SK-N-SH treated with all-trans-retinoic acid at 6 μM for 48 hours (cell line): ENCODE measurements around the gene CDH4.

Source experiments
- ATAC-seq: fragments of 200-7000 bp; cut with Tn5 transposase; 3 replicates; pipeline ENCODE4 v1.9.1; 2020; ENCODE audit warnings: mild to moderate bottlenecking, moderate library complexity
- ARNTL ChIP-seq: fragments of 450-650 bp; formaldehyde crosslinking; IDR thresholded peaks from 2 replicates; pipeline ENCODE4 v1.5.0; 2020; ENCODE audit warnings: low read depth, mild to moderate bottlenecking, moderate library complexity, borderline replicate concordance
- BACH2 ChIP-seq: fragments of 250-450 bp; sonication (Bioruptor Pico); IDR thresholded peaks from 2 replicates; pipeline ENCODE4 v1.9.0; 2021; ENCODE audit warnings: mild to moderate bottlenecking, borderline replicate concordance
- CSDC2 ChIP-seq: fragments of 250-450 bp; sonication (Bioruptor Pico); IDR thresholded peaks from 2 replicates; pipeline ENCODE4 v1.5.0; 2020; ENCODE audit warnings: mild to moderate bottlenecking, moderate library complexity
- ESRRG ChIP-seq: fragments of 250-450 bp; sonication (Bioruptor Pico); IDR thresholded peaks from 2 replicates; pipeline ENCODE4 v1.6.1; 2021; ENCODE audit warnings: mild to moderate bottlenecking
- GLIS3 ChIP-seq: fragments of 250-450 bp; sonication (Bioruptor Pico); IDR thresholded peaks from 2 replicates; pipeline ENCODE4 v1.5.0; 2020; ENCODE audit warnings: mild to moderate bottlenecking, moderate library complexity
- OSR1 ChIP-seq: fragments of 250-450 bp; sonication (Bioruptor Pico); IDR thresholded peaks from 2 replicates; pipeline ENCODE4 v1.8.0; 2022; ENCODE audit warnings: moderate library complexity, mild to moderate bottlenecking, inconsistent platforms
- PPARA ChIP-seq: fragments of 250-450 bp; sonication (Bioruptor Pico); IDR thresholded peaks from 2 replicates; pipeline ENCODE4 v1.5.0; 2020; ENCODE audit warnings: mild to moderate bottlenecking, borderline replicate concordance
- RARB ChIP-seq: fragments of 250-450 bp; sonication (Bioruptor Pico); IDR thresholded peaks from 2 replicates; pipeline ENCODE4 v1.8.0; 2021; ENCODE audit warnings: mild to moderate bottlenecking, moderate library complexity
- TCF4 ChIP-seq: fragments of 250-450 bp; sonication (Bioruptor Pico); IDR thresholded peaks from 2 replicates; pipeline ENCODE4 v1.8.0; 2021; ENCODE audit warnings: mild to moderate bottlenecking, moderate library complexity, borderline replicate concordance
- TOX ChIP-seq: fragments of 250-450 bp; sonication (Bioruptor Pico); IDR thresholded peaks from 2 replicates; pipeline ENCODE4 v1.8.0; 2021; ENCODE audit warnings: mild to moderate bottlenecking, moderate library complexity, borderline replicate concordance
- ZC3H10 ChIP-seq: fragments of 250-450 bp; sonication (Bioruptor Pico); IDR thresholded peaks from 2 replicates; pipeline ENCODE4 v1.5.1; 2021; ENCODE audit warnings: mild to moderate bottlenecking, moderate library complexity
- ZFP30 ChIP-seq: fragments of 450-650 bp; formaldehyde crosslinking; IDR thresholded peaks from 2 replicates; pipeline ENCODE4 v1.5.0; 2022; ENCODE audit warnings: mild to moderate bottlenecking, moderate library complexity
- ZNF565 ChIP-seq: fragments of 450-650 bp; formaldehyde crosslinking; conservative IDR thresholded peaks from 2 replicates; pipeline ENCODE4 v1.5.0; 2020; ENCODE audit warnings: low read depth, mild to moderate bottlenecking, moderate library complexity
- ZNF70 ChIP-seq: fragments of 450-650 bp; formaldehyde crosslinking; IDR thresholded peaks from 2 replicates; pipeline ENCODE4 v1.5.0; 2020; ENCODE audit warnings: mild to moderate bottlenecking, moderate library complexity
- ZNF8 ChIP-seq: fragments of 450-650 bp; formaldehyde crosslinking; IDR thresholded peaks from 2 replicates; pipeline ENCODE4 v1.5.0; 2020; ENCODE audit warnings: mild to moderate bottlenecking, moderate library complexity
- TF ChIP-seq, protein P1 (sequence below): fragments of 250-450 bp; sonication (Bioruptor Pico); IDR thresholded peaks from 2 replicates; pipeline ENCODE4 v1.5.1; 2021; ENCODE audit warnings: mild to moderate bottlenecking, moderate library complexity
- TF ChIP-seq, protein P2 (sequence below): fragments of 250-450 bp; sonication (Bioruptor Pico); IDR thresholded peaks from 2 replicates; pipeline ENCODE4 v1.8.0; 2020; ENCODE audit warnings: mild to moderate bottlenecking, moderate library complexity, borderline replicate concordance
- TF ChIP-seq, protein P3 (sequence below): fragments of 250-450 bp; sonication (Bioruptor Pico); IDR thresholded peaks from 2 replicates; pipeline ENCODE4 v1.5.1; 2020; ENCODE audit warnings: low read depth, mild to moderate bottlenecking, moderate library complexity
- TF ChIP-seq, protein P4 (sequence below): fragments of 250-450 bp; sonication (Bioruptor Pico); IDR thresholded peaks from 2 replicates; pipeline ENCODE4 v1.5.0; 2020; ENCODE audit warnings: mild to moderate bottlenecking, moderate library complexity
- TF ChIP-seq, protein P5 (sequence below): fragments of 250-450 bp; sonication (Bioruptor Pico); IDR thresholded peaks from 2 replicates; pipeline ENCODE4 v1.8.0; 2021; ENCODE audit warnings: low read depth, mild to moderate bottlenecking, moderate library complexity, borderline replicate concordance

CDH4 gene

DNA sequence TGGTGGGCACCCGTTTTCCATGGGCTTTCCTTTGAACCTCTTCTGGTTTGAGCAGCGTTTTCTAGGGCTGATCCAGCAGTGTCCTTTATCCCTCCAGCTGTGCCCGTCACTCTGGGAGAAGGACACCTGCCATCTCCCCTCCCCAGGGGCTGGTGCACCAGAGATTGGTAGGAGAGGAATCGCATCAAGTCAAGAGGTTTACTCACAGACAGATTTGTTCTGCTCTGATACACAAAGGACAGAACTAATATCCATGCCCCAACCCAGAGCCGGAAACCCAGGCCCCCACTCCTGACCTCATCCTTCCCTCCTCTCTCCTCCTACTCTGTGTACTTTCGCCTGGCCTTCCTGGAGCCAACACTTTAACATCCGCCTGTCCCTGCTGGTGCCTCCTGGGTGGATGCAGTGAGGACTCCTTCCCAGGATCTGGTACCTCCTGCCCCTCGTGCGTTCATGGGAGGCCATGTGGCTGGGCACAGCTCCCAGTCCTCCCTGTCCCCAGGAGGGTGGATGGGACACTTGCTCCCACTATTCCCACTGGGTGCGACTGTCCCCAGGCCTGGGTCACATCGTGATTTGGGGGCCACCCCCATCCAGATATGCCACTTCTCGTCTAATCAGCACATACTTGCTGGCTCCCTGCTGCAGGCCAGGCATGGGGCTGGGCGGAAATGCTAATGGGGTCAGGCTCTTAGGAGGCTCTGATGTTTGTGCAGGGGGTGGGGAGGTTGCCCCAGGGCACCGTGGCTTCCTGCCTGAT, 286.3 kb downstream of the CDH4 start:
- TF ChIP-seq ZNF8 (CRISPR knock-in tag) (no peak), RARB (CRISPR knock-in tag) (no peak), CSDC2 (CRISPR knock-in tag) (no peak), ZFP30 (CRISPR knock-in tag) (no peak), OSR1 (no peak), PPARA (CRISPR knock-in tag) (no peak), BACH2 (CRISPR knock-in tag) (no peak), TOX (CRISPR knock-in tag) (no peak), ESRRG (CRISPR knock-in tag) (no peak), ZC3H10 (CRISPR knock-in tag) (no peak), GLIS3 (CRISPR knock-in tag) (no peak), ZNF70 (CRISPR knock-in tag) (no peak)
- TF ChIP-seq, protein P1, sequence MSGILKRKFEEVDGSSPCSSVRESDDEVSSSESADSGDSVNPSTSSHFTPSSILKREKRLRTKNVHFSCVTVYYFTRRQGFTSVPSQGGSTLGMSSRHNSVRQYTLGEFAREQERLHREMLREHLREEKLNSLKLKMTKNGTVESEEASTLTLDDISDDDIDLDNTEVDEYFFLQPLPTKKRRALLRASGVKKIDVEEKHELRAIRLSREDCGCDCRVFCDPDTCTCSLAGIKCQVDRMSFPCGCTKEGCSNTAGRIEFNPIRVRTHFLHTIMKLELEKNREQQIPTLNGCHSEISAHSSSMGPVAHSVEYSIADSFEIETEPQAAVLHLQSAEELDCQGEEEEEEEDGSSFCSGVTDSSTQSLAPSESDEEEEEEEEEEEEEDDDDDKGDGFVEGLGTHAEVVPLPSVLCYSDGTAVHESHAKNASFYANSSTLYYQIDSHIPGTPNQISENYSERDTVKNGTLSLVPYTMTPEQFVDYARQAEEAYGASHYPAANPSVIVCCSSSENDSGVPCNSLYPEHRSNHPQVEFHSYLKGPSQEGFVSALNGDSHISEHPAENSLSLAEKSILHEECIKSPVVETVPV (CRISPR knock-in tag): no peak
- TF ChIP-seq, protein P2, sequence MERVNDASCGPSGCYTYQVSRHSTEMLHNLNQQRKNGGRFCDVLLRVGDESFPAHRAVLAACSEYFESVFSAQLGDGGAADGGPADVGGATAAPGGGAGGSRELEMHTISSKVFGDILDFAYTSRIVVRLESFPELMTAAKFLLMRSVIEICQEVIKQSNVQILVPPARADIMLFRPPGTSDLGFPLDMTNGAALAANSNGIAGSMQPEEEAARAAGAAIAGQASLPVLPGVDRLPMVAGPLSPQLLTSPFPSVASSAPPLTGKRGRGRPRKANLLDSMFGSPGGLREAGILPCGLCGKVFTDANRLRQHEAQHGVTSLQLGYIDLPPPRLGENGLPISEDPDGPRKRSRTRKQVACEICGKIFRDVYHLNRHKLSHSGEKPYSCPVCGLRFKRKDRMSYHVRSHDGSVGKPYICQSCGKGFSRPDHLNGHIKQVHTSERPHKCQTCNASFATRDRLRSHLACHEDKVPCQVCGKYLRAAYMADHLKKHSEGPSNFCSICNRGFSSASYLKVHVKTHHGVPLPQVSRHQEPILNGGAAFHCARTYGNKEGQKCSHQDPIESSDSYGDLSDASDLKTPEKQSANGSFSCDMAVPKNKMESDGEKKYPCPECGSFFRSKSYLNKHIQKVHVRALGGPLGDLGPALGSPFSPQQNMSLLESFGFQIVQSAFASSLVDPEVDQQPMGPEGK (CRISPR knock-in tag): no peak
- TF ChIP-seq, protein P3, sequence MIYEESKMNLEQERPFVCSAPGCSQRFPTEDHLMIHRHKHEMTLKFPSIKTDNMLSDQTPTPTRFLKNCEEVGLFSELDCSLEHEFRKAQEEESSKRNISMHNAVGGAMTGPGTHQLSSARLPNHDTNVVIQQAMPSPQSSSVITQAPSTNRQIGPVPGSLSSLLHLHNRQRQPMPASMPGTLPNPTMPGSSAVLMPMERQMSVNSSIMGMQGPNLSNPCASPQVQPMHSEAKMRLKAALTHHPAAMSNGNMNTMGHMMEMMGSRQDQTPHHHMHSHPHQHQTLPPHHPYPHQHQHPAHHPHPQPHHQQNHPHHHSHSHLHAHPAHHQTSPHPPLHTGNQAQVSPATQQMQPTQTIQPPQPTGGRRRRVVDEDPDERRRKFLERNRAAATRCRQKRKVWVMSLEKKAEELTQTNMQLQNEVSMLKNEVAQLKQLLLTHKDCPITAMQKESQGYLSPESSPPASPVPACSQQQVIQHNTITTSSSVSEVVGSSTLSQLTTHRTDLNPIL (CRISPR knock-in tag): no peak
- TF ChIP-seq, protein P4, sequence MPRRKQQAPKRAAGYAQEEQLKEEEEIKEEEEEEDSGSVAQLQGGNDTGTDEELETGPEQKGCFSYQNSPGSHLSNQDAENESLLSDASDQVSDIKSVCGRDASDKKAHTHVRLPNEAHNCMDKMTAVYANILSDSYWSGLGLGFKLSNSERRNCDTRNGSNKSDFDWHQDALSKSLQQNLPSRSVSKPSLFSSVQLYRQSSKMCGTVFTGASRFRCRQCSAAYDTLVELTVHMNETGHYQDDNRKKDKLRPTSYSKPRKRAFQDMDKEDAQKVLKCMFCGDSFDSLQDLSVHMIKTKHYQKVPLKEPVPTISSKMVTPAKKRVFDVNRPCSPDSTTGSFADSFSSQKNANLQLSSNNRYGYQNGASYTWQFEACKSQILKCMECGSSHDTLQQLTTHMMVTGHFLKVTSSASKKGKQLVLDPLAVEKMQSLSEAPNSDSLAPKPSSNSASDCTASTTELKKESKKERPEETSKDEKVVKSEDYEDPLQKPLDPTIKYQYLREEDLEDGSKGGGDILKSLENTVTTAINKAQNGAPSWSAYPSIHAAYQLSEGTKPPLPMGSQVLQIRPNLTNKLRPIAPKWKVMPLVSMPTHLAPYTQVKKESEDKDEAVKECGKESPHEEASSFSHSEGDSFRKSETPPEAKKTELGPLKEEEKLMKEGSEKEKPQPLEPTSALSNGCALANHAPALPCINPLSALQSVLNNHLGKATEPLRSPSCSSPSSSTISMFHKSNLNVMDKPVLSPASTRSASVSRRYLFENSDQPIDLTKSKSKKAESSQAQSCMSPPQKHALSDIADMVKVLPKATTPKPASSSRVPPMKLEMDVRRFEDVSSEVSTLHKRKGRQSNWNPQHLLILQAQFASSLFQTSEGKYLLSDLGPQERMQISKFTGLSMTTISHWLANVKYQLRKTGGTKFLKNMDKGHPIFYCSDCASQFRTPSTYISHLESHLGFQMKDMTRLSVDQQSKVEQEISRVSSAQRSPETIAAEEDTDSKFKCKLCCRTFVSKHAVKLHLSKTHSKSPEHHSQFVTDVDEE (CRISPR knock-in tag): no peak
- no peak for ATAC-seq

DNA sequence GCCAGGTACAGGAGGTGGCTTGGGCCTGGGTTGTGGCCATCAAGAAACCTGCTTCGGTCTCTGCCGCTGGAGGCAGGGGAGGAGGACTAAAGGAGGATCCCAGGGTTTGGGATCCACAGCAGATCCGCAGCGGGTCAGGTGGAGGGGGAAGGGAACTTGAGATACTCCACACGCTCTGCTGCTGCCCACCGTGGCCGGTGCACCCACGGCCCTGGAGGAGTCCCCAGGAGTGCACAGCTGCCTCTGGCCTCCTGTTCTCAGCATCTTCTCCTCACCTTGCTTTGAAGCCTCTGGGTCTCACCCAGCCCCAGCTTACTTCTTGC, 286.8 kb downstream of the CDH4 start:
- no peak for TF ChIP-seq BACH2 (CRISPR knock-in tag)
- TF ChIP-seq ZNF8 (CRISPR knock-in tag): no peak
- TF ChIP-seq ZNF565 (CRISPR knock-in tag): no peak
- no peak for TF ChIP-seq ZC3H10 (CRISPR knock-in tag)
- TF ChIP-seq GLIS3 (CRISPR knock-in tag): no peak
- no peak for TF ChIP-seq TCF4 (CRISPR knock-in tag)
- TF ChIP-seq, protein P5, sequence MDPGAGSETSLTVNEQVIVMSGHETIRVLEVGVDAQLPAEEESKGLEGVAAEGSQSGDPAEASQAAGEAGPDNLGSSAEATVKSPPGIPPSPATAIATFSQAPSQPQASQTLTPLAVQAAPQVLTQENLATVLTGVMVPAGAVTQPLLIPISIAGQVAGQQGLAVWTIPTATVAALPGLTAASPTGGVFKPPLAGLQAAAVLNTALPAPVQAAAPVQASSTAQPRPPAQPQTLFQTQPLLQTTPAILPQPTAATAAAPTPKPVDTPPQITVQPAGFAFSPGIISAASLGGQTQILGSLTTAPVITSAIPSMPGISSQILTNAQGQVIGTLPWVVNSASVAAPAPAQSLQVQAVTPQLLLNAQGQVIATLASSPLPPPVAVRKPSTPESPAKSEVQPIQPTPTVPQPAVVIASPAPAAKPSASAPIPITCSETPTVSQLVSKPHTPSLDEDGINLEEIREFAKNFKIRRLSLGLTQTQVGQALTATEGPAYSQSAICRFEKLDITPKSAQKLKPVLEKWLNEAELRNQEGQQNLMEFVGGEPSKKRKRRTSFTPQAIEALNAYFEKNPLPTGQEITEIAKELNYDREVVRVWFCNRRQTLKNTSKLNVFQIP (CRISPR knock-in tag): no peak
- TF ChIP-seq, protein P1 (CRISPR knock-in tag): no peak
- TF ChIP-seq TOX (CRISPR knock-in tag): no peak
- TF ChIP-seq PPARA (CRISPR knock-in tag): no peak
- TF ChIP-seq, protein P3 (CRISPR knock-in tag): no peak
- TF ChIP-seq ESRRG (CRISPR knock-in tag): no peak
- TF ChIP-seq RARB (CRISPR knock-in tag): no peak
- TF ChIP-seq ARNTL: no peak
- TF ChIP-seq, protein P4 (CRISPR knock-in tag): no peak
- TF ChIP-seq ZFP30 (CRISPR knock-in tag): no peak
- no peak for ATAC-seq
